GM12878 (cell line): ENCODE data around the gene POC1B.

Experiments used
- BACH1 ChIP-seq: fragments of 450-650 bp; IDR thresholded peaks from 2 replicates; pipeline ENCODE4 v1.6.1; 2017; ENCODE audit warnings: mild to moderate bottlenecking, borderline replicate concordance
- NR2F1 ChIP-seq: fragments of 450-650 bp; conservative IDR thresholded peaks from 2 replicates; pipeline ENCODE4 v1.6.1; 2017; ENCODE audit warnings: mild to moderate bottlenecking
- POLR2A ChIP-seq: IDR thresholded peaks from 2 replicates; pipeline ENCODE4 v1.6.1; 2011; ENCODE audit warnings: low read depth, mild to moderate bottlenecking, low read length
- RAD21 ChIP-seq: IDR thresholded peaks from 2 replicates; pipeline ENCODE4 v1.6.1; 2011; ENCODE audit warnings: mild to moderate bottlenecking, low read depth, low read length, moderate library complexity; ENCODE audit not compliant: insufficient read depth
- ZNF384 ChIP-seq: IDR thresholded peaks from 2 replicates; pipeline ENCODE4 v1.6.1; 2012; ENCODE audit warnings: low read depth, mild to moderate bottlenecking, low read length, improper control_type of control experiment, borderline replicate concordance
- ZSCAN29 ChIP-seq: fragments of 450-650 bp; IDR thresholded peaks from 2 replicates; pipeline ENCODE4 v1.6.1; 2017; ENCODE audit warnings: mild to moderate bottlenecking, moderate library complexity
- ZZZ3 ChIP-seq: IDR thresholded peaks from 2 replicates; pipeline ENCODE4 v1.6.1; 2011; ENCODE audit warnings: low read depth; ENCODE audit not compliant: control insufficient read depth, insufficient read length
- TF ChIP-seq, protein P1 (sequence below): fragments of 450-650 bp; formaldehyde crosslinking; IDR thresholded peaks from 2 replicates; pipeline ENCODE4 v1.4.0; 2020; ENCODE audit warnings: mild to moderate bottlenecking, moderate library complexity
- TF ChIP-seq, protein P2 (sequence below): fragments of 450-650 bp; IDR thresholded peaks from 2 replicates; pipeline ENCODE4 v1.6.1; 2017; ENCODE audit warnings: mild to moderate bottlenecking, moderate library complexity
- TF ChIP-seq, protein P3 (sequence below): fragments of 450-650 bp; IDR thresholded peaks from 2 replicates; pipeline ENCODE4 v1.6.1; 2017; ENCODE audit warnings: antibody characterized with exemption, mild to moderate bottlenecking, moderate library complexity
- TF ChIP-seq, protein P4 (sequence below): IDR thresholded peaks from 2 replicates; pipeline ENCODE4 v1.6.1; 2012; ENCODE audit warnings: low read depth, low read length, improper control_type of control experiment
- TF ChIP-seq, protein P5 (sequence below), 3 experiments: IDR thresholded peaks in 2 of 3; conservative IDR thresholded peaks in 1 of 3; 2 replicates each; pipeline ENCODE4 v1.5.1; 2011; ENCODE audit warnings: low read depth in 3 of 3, low read length in 3 of 3, mild to moderate bottlenecking in 3 of 3, control low read depth in 2 of 3, moderate library complexity in 2 of 3, inconsistent platforms in 1 of 3, mixed read lengths in 1 of 3; ENCODE audit not compliant: control insufficient read depth in 2 of 3, insufficient read depth in 1 of 3; ENCODE audit errors: extremely low read depth in 1 of 3

DNA sequence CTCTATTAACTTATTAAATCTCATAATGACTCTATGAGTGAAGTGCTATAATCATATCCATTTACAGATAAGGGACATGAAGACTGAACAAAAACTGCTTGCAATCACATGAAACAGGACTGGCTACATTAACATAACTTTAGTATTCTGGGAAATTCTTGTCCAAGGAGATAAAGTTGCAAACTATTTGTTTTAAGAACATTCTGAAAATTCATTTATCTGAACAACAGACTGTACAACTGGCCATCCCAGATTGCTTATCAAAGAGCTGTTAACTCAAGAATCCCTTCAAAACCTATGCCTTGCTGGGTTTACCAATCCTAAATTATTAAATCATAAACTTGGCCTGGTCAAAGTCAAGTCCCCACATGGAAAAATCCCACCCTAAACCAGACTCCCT, 39.2 kb upstream of the POC1B start:
- TF ChIP-seq ZZZ3 (no peak), RAD21 (no peak), BACH1 (no peak), ZSCAN29 (no peak), POLR2A (no peak), ZNF384 (no peak), NR2F1 (no peak)
- TF ChIP-seq, protein P1, sequence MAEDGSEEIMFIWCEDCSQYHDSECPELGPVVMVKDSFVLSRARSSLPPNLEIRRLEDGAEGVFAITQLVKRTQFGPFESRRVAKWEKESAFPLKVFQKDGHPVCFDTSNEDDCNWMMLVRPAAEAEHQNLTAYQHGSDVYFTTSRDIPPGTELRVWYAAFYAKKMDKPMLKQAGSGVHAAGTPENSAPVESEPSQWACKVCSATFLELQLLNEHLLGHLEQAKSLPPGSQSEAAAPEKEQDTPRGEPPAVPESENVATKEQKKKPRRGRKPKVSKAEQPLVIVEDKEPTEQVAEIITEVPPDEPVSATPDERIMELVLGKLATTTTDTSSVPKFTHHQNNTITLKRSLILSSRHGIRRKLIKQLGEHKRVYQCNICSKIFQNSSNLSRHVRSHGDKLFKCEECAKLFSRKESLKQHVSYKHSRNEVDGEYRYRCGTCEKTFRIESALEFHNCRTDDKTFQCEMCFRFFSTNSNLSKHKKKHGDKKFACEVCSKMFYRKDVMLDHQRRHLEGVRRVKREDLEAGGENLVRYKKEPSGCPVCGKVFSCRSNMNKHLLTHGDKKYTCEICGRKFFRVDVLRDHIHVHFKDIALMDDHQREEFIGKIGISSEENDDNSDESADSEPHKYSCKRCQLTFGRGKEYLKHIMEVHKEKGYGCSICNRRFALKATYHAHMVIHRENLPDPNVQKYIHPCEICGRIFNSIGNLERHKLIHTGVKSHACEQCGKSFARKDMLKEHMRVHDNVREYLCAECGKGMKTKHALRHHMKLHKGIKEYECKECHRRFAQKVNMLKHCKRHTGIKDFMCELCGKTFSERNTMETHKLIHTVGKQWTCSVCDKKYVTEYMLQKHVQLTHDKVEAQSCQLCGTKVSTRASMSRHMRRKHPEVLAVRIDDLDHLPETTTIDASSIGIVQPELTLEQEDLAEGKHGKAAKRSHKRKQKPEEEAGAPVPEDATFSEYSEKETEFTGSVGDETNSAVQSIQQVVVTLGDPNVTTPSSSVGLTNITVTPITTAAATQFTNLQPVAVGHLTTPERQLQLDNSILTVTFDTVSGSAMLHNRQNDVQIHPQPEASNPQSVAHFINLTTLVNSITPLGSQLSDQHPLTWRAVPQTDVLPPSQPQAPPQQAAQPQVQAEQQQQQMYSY (CRISPR knock-in tag) = no peak
- TF ChIP-seq, protein P2, sequence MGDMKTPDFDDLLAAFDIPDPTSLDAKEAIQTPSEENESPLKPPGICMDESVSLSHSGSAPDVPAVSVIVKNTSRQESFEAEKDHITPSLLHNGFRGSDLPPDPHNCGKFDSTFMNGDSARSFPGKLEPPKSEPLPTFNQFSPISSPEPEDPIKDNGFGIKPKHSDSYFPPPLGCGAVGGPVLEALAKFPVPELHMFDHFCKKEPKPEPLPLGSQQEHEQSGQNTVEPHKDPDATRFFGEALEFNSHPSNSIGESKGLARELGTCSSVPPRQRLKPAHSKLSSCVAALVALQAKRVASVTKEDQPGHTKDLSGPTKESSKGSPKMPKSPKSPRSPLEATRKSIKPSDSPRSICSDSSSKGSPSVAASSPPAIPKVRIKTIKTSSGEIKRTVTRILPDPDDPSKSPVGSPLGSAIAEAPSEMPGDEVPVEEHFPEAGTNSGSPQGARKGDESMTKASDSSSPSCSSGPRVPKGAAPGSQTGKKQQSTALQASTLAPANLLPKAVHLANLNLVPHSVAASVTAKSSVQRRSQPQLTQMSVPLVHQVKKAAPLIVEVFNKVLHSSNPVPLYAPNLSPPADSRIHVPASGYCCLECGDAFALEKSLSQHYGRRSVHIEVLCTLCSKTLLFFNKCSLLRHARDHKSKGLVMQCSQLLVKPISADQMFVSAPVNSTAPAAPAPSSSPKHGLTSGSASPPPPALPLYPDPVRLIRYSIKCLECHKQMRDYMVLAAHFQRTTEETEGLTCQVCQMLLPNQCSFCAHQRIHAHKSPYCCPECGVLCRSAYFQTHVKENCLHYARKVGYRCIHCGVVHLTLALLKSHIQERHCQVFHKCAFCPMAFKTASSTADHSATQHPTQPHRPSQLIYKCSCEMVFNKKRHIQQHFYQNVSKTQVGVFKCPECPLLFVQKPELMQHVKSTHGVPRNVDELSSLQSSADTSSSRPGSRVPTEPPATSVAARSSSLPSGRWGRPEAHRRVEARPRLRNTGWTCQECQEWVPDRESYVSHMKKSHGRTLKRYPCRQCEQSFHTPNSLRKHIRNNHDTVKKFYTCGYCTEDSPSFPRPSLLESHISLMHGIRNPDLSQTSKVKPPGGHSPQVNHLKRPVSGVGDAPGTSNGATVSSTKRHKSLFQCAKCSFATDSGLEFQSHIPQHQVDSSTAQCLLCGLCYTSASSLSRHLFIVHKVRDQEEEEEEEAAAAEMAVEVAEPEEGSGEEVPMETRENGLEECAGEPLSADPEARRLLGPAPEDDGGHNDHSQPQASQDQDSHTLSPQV = no peak
- TF ChIP-seq, protein P3, sequence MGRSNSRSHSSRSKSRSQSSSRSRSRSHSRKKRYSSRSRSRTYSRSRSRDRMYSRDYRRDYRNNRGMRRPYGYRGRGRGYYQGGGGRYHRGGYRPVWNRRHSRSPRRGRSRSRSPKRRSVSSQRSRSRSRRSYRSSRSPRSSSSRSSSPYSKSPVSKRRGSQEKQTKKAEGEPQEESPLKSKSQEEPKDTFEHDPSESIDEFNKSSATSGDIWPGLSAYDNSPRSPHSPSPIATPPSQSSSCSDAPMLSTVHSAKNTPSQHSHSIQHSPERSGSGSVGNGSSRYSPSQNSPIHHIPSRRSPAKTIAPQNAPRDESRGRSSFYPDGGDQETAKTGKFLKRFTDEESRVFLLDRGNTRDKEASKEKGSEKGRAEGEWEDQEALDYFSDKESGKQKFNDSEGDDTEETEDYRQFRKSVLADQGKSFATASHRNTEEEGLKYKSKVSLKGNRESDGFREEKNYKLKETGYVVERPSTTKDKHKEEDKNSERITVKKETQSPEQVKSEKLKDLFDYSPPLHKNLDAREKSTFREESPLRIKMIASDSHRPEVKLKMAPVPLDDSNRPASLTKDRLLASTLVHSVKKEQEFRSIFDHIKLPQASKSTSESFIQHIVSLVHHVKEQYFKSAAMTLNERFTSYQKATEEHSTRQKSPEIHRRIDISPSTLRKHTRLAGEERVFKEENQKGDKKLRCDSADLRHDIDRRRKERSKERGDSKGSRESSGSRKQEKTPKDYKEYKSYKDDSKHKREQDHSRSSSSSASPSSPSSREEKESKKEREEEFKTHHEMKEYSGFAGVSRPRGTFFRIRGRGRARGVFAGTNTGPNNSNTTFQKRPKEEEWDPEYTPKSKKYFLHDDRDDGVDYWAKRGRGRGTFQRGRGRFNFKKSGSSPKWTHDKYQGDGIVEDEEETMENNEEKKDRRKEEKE = no peak
- TF ChIP-seq, protein P4, sequence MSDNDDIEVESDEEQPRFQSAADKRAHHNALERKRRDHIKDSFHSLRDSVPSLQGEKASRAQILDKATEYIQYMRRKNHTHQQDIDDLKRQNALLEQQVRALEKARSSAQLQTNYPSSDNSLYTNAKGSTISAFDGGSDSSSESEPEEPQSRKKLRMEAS = no peak
- TF ChIP-seq, protein P5, sequence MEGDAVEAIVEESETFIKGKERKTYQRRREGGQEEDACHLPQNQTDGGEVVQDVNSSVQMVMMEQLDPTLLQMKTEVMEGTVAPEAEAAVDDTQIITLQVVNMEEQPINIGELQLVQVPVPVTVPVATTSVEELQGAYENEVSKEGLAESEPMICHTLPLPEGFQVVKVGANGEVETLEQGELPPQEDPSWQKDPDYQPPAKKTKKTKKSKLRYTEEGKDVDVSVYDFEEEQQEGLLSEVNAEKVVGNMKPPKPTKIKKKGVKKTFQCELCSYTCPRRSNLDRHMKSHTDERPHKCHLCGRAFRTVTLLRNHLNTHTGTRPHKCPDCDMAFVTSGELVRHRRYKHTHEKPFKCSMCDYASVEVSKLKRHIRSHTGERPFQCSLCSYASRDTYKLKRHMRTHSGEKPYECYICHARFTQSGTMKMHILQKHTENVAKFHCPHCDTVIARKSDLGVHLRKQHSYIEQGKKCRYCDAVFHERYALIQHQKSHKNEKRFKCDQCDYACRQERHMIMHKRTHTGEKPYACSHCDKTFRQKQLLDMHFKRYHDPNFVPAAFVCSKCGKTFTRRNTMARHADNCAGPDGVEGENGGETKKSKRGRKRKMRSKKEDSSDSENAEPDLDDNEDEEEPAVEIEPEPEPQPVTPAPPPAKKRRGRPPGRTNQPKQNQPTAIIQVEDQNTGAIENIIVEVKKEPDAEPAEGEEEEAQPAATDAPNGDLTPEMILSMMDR (IDR thresholded peaks at IDR 0.05 in 2 of 3, conservative IDR thresholded peaks at IDR 0.05 in 1 of 3; ENCODE audit: control insufficient read depth in 2 of 3, extremely low read depth in 1 of 3, insufficient read depth in 1 of 3, low read depth in 3 of 3, low read length in 3 of 3) = no peak
